Right cardiac atrium (tissue), 5 donors: ENCODE measurements around the gene MET. TPM values are rescaled to one million over a fixed set of nuclear protein-coding genes. Genes with fewer than 3 reads are reported as not detected.

ENCODE experiments used
- ATAC-seq, 2 donors: fragments of 200-7000 bp; cut with Tn5 transposase; one replicate each; pipeline versions ENCODE4 v1.8.0 to v1.9.1; 2020; ENCODE audit warnings: moderate library complexity in 2 of 2, mild to moderate bottlenecking in 1 of 2
- DNase-seq, 3 donors: peaks; one replicate each; pipeline ENCODE4 v3.0.0-alpha.2; 2020
- H3K27ac ChIP-seq: one replicate; pipeline ENCODE4 v1.5.1; 2013; ENCODE audit warnings: mild to moderate bottlenecking, low read length, control low read depth, moderate library complexity
- H3K27me3 ChIP-seq: one replicate; pipeline ENCODE4 v1.6.1; 2013; ENCODE audit not compliant: control insufficient read depth, insufficient read depth
- H3K4me1 ChIP-seq: one replicate; pipeline ENCODE4 v1.6.1; 2013; ENCODE audit warnings: low read length; ENCODE audit not compliant: control insufficient read depth, insufficient read depth
- H3K4me3 ChIP-seq: one replicate; pipeline ENCODE4 v1.5.1; 2013; ENCODE audit warnings: low read length, control low read depth
- H3K9me3 ChIP-seq: one replicate; pipeline ENCODE4 v1.6.1; 2013; ENCODE audit warnings: low read length; ENCODE audit not compliant: control insufficient read depth
- WGBS: extraction: QIAGEN DNeasy Blood & Tissue Kit; methylation state at CpG from one replicate; pipeline ENCODE4 v1.1.7; 2013; 5-methylcytosine and 5-hydroxymethylcytosine counted together
- intact Hi-C, 4 donors: fragments of 100-400 bp; cut with DNase I; formaldehyde crosslinking; loops; one replicate each; pipeline versions ENCODE4 v1.11.0 to v1.14.0; 2022 to 2023
- polyA plus RNA-seq: library from polyadenylated mRNA; stranded (reverse); fragments of 200-250 nt; gene quantifications from one replicate; pipeline ENCODE4 v1.2.3, GENCODE V29; 2013
- total RNA-seq, 4 donors: library from RNA; stranded (reverse); fragmentation: NEBNext Ultra II Directional; extraction: Animal tissue kit (Norgen Biotek cat#: 25700); gene quantifications; one replicate each; pipeline ENCODE4 v1.2.1, GENCODE V29; 2021
- donor health status: healthy with polysubstance abuse.
- donor health status: DM: no; HTN: yes; CAD: no.
- donor health status: DM: no; HTN: no; CAD: no.
- donor health status: DM: no; HTN: yes; CAD: no; lungs with severe emphysema.
- donor health status: DM: yes; HTN: yes; CAD: no.

MET gene
- total and polyA plus RNA-seq, 5 donors: 4.1 to 20.0 (median 13.3) TPM

- no peak for DNase-seq
- H3K9me3 ChIP-seq: no peaks in the 10 kb centered on the region
- no peak overlapping the region for H3K4me3 ChIP-seq
- WGBS: 67% methylated on average over 12 of the region's 12 CpGs
- H3K4me1 ChIP-seq: peaks cover 2% of the 10 kb centered on the region
- no peak overlapping the region for H3K27ac ChIP-seq
- H3K27me3 ChIP-seq: no peaks in the 10 kb centered on the region
- ATAC-seq: peak; percentile 26 to 63
- intact Hi-C loops: no loop called here
These were observed 27.1 kb downstream of the MET start for GRCh38 chr7:116698930-116699721.

GRCh38 chr7:116699722-116700120, 27.7 kb downstream of the MET start:
- H3K4me1 ChIP-seq: peaks cover 2% of the 10 kb centered on the region
- no peaks in the 10 kb centered on the region for H3K27me3 ChIP-seq
- no peak overlapping the region for H3K27ac ChIP-seq
- DNase-seq: no peak
- ATAC-seq: no peak
- no peaks in the 10 kb centered on the region for H3K9me3 ChIP-seq
- 87% methylated on average over 6 of the region's 6 CpGs for WGBS
- intact Hi-C loops: no loop called here
- H3K4me3 ChIP-seq: no peak overlapping the region

GRCh38 chr7:116702046-116702785, 30.2 kb downstream of the MET start:
- Histone ChIP-seq H3K27ac (no peak overlapping the region), H3K4me1 (peaks cover 3% of the 10 kb centered on the region), H3K4me3 (no peak overlapping the region), H3K27me3 (no peaks in the 10 kb centered on the region), H3K9me3 (no peaks in the 10 kb centered on the region)
- ATAC-seq (no peak), DNase-seq (no peak)
- 74% methylated on average over 2 of the region's 2 CpGs for WGBS
- intact Hi-C loops: no loop called here

- intact Hi-C loops: no loop called here
- 86% methylated on average over 2 of the region's 2 CpGs for whole genome bisulfite sequencing
- ATAC-seq (no peak), DNase-seq (no peak)
- no peak overlapping the region for H3K4me3 ChIP-seq
- H3K27me3 ChIP-seq: no peaks in the 10 kb centered on the region
- H3K9me3 ChIP-seq: no peaks in the 10 kb centered on the region
- H3K4me1 ChIP-seq: peaks cover 1% of the 10 kb centered on the region
- H3K27ac ChIP-seq: no peak overlapping the region
These were observed 32.7 kb downstream of the MET start for GRCh38 chr7:116704650-116705228.

GRCh38 chr7:116705419-116705818, 33.4 kb downstream of the MET start:
- H3K27ac ChIP-seq: no peak overlapping the region
- H3K4me1 ChIP-seq: peaks cover 1% of the 10 kb centered on the region
- intact Hi-C loops: no loop called here
- H3K4me3 ChIP-seq: no peak overlapping the region
- ATAC-seq (no peak), DNase-seq (no peak)
- H3K9me3 ChIP-seq: no peaks in the 10 kb centered on the region
- H3K27me3 ChIP-seq: no peaks in the 10 kb centered on the region

- H3K4me1 ChIP-seq: peaks cover 1% of the 10 kb centered on the region
- DNase-seq (no peak), ATAC-seq (peak in 1 of 2 donors; percentile 57)
- WGBS: 45% methylated on average over 3 of the region's 3 CpGs
- no peaks in the 10 kb centered on the region for H3K9me3 ChIP-seq
- no peak overlapping the region for H3K4me3 ChIP-seq
- H3K27me3 ChIP-seq: no peaks in the 10 kb centered on the region
- no peak overlapping the region for H3K27ac ChIP-seq
- intact Hi-C loops: no loop called here
These were observed 34.7 kb downstream of the MET start for GRCh38 chr7:116706668-116707126.

GRCh38 chr7:116707289-116707688, 35.3 kb downstream of the MET start:
- no peaks in the 10 kb centered on the region for H3K9me3 ChIP-seq
- ATAC-seq (no peak), DNase-seq (no peak)
- no peaks in the 10 kb centered on the region for H3K27me3 ChIP-seq
- intact Hi-C loops: no loop called here
- no peak overlapping the region for H3K4me3 ChIP-seq
- no peak overlapping the region for H3K27ac ChIP-seq
- peaks cover 1% of the 10 kb centered on the region for H3K4me1 ChIP-seq
- whole genome bisulfite sequencing: 84% methylated on average over 3 of the region's 3 CpGs

GRCh38 chr7:116708248-116708647, 36.3 kb downstream of the MET start:
- H3K4me3 ChIP-seq: no peak overlapping the region
- no peak for DNase-seq
- 92% methylated on average over 1 of the region's 1 CpG for WGBS
- intact Hi-C loops: no loop called here
- H3K27me3 ChIP-seq: no peaks in the 10 kb centered on the region
- no peaks in the 10 kb centered on the region for H3K9me3 ChIP-seq
- ATAC-seq: no peak
- H3K27ac ChIP-seq: no peak overlapping the region
- H3K4me1 ChIP-seq: peaks cover 1% of the 10 kb centered on the region

- peaks cover 1% of the 10 kb centered on the region for H3K4me1 ChIP-seq
- no peaks in the 10 kb centered on the region for H3K27me3 ChIP-seq
- H3K27ac ChIP-seq: no peak overlapping the region
- WGBS: 94% methylated on average over 1 of the region's 1 CpG
- intact Hi-C loops: no loop called here
- no peaks in the 10 kb centered on the region for H3K9me3 ChIP-seq
- DNase-seq (no peak), ATAC-seq (no peak)
- H3K4me3 ChIP-seq: no peak overlapping the region
These were observed 36.9 kb downstream of the MET start for GRCh38 chr7:116708861-116709260.

GRCh38 chr7:116709336-116709735, 37.3 kb downstream of the MET start:
- DNase-seq: no peak
- no peak overlapping the region for H3K4me3 ChIP-seq
- no peaks in the 10 kb centered on the region for H3K9me3 ChIP-seq
- peaks cover 1% of the 10 kb centered on the region for H3K4me1 ChIP-seq
- 85% methylated on average over 4 of the region's 4 CpGs for whole genome bisulfite sequencing
- intact Hi-C loops: no loop called here
- H3K27ac ChIP-seq: no peak overlapping the region
- H3K27me3 ChIP-seq: no peaks in the 10 kb centered on the region
- no peak for ATAC-seq

GRCh38 chr7:116710764-116711452, 38.9 kb downstream of the MET start:
- ATAC-seq: no peak
- no peak for DNase-seq

More at GRCh38 chr7:116710764-116711452, 38.9 kb downstream of the MET start:
- intact Hi-C loops: no loop called here
- H3K9me3 ChIP-seq: no peaks in the 10 kb centered on the region
- H3K27me3 ChIP-seq: no peaks in the 10 kb centered on the region
- H3K27ac ChIP-seq: no peak overlapping the region
- H3K4me3 ChIP-seq: no peak overlapping the region
- peaks cover 1% of the 10 kb centered on the region for H3K4me1 ChIP-seq
- WGBS: 75% methylated on average over 3 of the region's 3 CpGs
